Hematopoietic multipotent progenitor cell treated with erythropoietin and hydrocortisone succinate and interleukin-3 and kit ligand, for 15 days (in vitro differentiated cells): ENCODE data around the gene PIM2.

Source experiments
- DNase-seq: peaks from one replicate; pipeline ENCODE4 v3.0.0-alpha.2; 2015; ENCODE audit warnings: low spot score

Gene PIM2

DNA sequence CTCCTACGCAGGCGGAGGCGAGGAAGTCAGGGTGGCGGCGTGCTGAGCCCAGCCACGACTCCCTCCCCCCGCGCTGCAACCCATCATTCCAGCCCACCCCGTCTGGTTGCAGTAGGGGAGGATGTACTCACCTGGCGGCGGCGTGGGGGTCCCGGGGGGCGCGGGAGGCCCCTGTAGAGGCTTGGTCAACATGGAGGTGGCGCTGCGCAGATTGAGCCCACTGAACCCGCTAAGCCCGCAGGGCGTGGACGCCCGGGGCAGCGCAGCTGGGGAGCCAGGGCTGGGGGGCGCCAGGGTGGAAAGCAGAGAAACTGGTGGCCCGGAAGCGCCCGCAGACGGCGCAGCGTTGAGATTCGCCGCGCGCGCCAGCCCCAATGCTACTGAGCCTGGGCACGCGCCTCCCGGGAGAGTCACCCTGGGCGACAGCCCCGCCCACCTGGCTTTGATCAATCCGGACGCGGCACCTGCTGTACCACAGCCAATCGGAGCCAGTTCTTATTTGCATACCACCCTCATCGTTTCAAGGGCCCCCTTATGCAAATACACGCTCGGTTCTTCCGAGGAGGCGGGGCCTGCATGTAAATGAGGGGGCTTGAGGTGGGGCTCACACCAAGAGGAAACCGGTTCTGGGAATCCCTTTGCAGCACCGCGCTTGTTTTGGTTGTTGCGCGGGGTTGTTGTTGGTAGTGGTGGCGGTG, at the start of gene PIM2:
TSS of gene PIM2 (minus strand) at position 382 of the 698 bp plus-strand sequence. CDS start at position 192, 190 bp downstream.
- DNase-seq = peak; percentile 92

DNA sequence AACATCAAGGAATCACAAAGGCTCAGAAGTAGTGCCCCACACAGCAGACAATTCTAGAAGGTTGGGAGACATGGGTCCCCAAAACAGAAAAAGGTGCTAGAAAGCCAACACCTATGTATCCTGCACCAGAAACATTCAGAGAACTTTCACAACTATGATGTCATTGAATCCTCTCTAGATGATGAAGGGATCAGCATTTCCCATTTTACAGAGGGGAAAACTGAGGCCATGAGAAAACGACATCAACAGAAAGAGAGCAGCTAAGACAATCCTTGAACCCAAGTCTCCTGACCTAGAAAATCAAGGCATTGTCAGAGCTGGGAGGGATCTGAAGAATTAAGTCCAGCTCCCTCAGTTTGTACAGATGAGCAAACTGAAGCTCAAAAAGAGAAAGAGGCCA, 49.6 kb upstream of the PIM2 start:
- DNase-seq = no peak

- DNase-seq = no peak
These were observed 48.2 kb upstream of the PIM2 start for GRCh38 chrX:48966796-48967579.

DNA sequence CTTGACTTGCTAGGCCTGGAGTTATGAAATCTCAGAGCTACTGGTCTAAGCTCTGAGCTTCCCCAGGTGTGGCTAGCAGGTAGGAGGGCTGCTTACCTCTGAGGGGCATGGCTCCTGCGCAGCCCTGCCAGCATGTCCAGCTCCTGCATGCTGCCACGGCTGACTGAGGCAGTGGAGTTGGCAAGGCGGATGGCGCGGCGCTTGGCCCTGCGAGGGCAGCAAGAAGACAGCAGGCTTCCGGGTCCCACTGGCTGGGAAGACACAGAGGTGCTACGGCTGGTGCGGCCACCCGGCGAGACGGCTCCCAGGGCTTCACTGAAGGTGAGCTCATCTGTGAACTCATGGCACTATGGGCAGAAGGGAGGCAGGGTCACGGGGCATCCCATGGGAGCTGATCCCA, 47.1 kb upstream of the PIM2 start:
- no peak for DNase-seq

DNA sequence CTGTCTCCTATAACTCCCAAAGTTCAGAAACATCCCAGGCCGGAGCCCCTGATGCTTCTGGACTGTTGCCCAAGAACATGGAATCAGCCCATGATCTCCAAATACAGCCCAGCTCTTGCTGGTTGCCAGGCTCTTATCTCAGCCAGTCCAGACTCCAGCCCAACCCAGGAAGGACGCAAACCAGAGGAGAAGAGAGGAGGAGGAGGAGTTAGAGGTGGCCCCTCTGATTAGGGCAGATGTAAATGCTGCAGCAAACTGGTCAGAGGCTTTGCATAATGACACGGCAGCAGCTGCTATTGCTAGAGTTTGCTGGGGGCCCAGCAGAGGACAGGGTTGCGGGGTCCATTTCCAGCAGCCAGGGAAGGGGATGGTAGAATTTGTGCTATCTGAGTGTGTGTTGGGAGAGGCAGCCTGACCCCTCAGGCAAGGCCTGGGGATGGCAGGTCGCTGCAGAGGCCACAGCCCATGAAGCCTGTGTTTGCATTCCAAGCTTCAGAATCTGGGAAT, 42.8 kb upstream of the PIM2 start:
- DNase-seq = peak; percentile 91

- DNase-seq = no peak
These were observed 41.5 kb upstream of the PIM2 start for GRCh38 chrX:48960291-48960690.

GRCh38 chrX:48958635-48959094, 39.8 kb upstream of the PIM2 start:
- peak; percentile 51 for DNase-seq

- DNase-seq = peak; percentile 94
These were observed 39.2 kb upstream of the PIM2 start for GRCh38 chrX:48957827-48958634.

DNA sequence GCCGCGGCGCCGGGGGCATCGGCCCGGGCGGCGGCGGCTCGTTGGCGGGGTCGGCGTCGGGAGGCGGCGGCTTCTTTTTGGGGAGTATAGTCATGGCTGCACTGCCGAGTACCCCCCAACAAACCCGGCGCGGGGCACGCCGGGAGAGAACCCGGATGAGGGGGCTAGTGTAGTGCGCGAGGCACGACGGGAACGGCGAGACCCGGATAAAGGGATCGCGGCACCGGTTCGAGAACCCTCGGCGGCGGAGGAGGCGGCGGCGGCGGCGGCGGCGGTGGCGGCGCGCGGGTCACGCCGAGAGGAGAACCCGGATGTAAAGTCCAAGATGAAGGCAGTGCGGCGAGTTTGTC, 38.6 kb upstream of the PIM2 start, which contains the start of gene OTUD5:
TSS of gene OTUD5 (minus strand) at position 131 of the 350 bp plus-strand sequence. CDS start at position 94, 37 bp downstream.
- DNase-seq = no peak

GRCh38 chrX:48956728-48957414, 38.0 kb upstream of the PIM2 start:
- DNase-seq = peak; percentile 70

- DNase-seq = no peak
These were observed 29.8 kb upstream of the PIM2 start for GRCh38 chrX:48948589-48948988.

GRCh38 chrX:48945517-48946348, 26.9 kb upstream of the PIM2 start:
- DNase-seq = peak; percentile 66

DNA sequence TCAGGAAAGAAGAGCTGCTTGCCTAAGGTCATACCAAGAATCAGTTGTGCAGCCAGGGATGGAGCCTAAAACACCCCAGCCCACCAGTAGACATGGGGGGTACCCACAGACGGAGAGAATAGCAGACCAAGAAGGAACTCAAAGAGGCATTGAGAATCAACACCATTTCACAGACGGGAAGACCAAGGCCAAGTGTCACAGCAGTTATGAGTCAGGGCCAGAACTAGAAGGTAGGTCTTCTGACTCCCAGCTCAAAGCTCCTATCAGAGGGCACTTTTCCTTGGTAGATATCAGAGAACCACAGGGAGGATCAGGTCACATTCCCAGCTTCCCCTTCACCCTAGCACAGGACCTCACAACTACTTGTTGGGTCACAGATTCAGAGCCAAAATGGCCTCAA, 24.1 kb upstream of the PIM2 start:
- DNase-seq = no peak

DNA sequence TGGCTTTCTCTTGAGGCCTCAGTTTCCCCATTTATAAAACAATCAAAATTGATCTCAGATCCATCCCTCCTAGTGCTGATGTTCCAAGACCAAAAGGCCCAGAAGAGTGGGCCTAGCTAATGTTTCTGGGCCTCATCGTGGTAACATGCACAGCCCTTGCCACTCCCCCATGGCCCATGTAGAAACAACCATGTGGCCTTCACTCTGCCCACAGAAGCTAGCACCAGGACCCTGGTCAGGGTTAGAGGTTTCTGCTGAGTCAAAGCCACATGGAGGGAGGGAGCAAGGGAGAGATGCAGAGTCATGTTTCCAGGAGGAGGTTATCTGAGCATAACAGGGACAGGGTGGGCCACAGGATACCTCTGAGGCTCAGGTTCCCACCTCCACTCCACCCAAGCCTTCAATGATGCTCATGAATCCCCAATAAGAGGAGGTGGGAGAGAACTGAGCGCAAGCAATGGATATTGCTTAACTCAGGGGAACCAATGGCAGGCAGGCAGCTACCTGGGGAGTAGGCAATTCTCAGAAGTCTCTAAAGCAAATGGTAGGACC, 21.7 kb upstream of the PIM2 start:
- peak; percentile 85 for DNase-seq

DNA sequence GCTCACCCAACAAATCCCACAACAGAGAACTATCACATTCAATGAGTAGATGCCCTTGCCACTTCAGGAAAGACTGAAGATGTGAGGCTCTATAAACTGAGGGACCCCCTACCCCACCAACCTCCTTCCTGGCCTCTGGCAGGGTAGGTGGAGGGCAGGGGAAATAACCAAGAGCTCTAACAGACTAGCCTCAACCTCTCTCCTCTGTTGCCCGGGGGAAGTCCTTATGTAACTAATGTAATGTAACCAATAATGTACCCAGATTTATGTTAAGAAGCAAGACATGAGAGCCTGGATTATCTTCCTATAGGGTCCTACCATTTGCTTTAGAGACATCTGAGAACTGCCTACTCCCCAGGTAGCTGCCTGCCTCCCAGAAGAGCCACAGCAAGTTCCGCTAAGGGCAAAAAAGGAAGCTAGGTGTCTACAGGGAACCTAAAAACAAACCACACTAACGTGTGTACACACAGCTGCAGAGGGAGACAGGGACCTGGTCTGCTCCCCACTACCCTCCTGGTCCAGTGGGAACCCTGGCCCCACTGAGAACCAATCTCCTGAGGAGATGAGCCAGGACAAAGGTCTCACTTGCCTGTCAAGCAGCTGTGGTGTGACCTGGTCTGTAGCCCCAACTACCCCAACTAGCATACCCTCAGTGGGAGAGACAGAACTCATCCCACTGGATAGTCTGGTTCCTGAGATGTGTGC, 20.9 kb upstream of the PIM2 start:
- no peak for DNase-seq

DNA sequence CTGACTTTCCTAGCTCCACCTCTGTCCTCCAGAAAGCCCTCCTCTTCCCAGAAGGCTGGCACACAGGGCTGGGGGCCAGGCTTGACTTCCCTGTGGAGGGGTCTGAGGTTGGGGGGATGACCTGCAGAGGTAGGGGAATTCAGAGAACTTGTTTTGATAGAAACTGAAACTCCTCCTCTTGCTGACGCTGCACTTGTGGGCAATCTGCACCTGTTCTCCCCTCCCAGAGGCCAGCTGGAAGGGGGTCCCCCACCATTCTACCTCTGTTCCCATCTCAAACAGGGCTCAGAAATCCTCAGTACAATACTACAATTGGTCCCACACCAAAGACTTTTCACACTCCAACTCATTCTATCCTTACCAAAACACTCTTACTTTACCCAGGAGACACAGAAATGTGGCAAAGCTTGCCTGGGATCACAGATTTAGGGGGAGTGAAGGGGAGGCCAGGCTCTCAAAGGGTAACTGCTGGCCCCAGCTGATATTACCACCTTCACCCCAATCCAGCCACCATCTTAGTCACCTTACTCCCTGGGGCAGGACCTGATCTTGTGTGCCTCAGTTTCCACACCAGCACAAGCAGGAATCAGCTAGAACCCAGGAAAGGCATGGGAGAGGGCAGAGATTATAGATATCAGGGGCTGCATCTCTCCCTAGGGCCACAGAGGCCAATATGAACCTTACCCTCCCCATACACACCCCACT, 20.0 kb upstream of the PIM2 start:
- no peak for DNase-seq

DNA sequence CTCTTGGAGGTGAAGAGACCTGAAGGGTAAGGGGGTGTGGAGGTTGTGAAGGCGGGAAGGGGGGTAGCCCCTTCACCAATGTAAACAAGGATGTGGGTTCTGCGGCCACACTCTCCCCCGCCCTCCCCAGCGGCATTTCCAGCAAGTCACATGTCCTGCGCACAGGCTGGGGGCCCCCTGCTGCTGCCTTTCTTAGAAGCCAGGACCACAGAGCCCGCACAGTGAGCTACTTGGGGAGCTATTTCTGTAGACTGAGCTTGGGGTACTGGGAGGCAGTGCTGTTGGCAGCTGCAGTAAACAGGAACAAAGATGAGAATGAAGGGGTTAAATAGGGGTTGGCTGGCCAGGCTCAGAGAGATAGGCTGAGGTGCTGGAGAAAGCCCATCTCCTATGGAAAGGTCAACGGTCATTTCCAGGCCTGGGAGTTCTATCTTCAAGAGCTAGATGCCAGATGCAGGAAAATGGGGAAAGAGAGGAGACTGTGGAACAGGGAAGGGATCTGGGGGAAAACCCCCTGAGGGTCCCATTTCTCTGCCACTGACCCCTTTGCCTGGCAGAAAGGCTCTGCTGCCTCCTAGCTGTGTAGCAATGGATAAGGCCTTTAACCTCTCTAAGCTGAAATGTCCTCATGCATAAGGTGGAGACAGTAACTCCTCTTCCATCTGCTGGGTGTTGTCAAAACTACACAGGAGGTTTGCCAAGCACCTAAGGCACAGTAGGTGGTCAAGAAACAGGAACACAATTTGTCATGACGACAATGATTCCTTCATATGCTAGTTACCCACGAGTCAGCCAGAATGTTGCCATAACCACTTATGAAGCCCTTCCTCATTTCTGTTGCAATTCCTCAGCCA, 18.5 kb upstream of the PIM2 start:
- DNase-seq = peak; percentile 55

DNA sequence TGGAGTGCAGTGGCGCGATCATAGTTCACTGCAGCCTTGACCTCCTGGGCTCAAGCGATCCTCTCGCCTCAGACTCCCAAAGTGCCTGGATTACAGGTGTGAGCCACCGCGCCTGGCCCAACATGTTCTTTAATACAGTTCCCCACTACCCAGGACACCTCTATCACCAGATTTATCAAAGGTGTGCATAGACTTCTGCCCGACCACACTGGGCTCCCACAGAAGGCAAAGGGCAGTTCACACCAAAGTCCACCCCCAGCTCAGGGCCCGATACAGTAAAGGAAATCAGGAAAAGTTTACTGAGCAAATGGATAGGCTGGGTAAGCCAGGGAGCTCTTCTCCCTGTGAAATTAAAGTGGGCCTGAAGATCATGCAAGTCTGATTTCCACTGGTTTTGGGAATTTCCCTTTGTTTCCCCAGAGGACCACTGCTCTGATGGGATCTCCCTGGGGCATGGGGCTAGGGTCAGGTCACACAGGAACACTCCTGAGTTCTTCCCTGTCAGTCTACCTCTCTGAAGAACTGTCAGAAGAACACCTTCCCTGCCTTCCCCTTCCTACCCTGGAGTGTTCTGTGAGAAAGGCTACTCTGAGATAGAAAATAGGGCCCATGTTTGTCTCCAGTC, 17.7 kb upstream of the PIM2 start:
- no peak for DNase-seq
